ENCODE results near the gene ZC3H7A. TPM values are rescaled to one million over a fixed set of nuclear protein-coding genes. Genes with fewer than 3 reads are reported as not detected.

ZC3H7A gene
- total RNA-seq, 4 donors from 2014 or later, result 16.6 to 34.1 (median 30.2) TPM

GRCh38 chr16:11795887-11796226, 1.2 kb downstream of the ZC3H7A start:
- TF ChIP-seq CTCF (IDR thresholded peaks at IDR 0.05) (no peak), POLR2A (IDR thresholded peaks at IDR 0.05) (no peak)
- intact Hi-C loops (cut with DNase I), result loop anchor here (5.0 kb wide), 1 partner anchor 54 kb away; the partner anchor contains the start of gene TXNDC11
- WGBS, 2 donors, result 49 to 58% methylated on average over 8 of the region's 8 CpGs

GRCh38 chr16:11794996-11795886, 1.8 kb downstream of the ZC3H7A start:
- intact Hi-C loops (cut with DNase I), result loop anchor here (5.0 kb wide), 1 partner anchor 53 kb away; the partner anchor contains the start of gene TXNDC11
- no peak for DNase-seq
- 78 to 85% methylated on average over 15 to 20 of the region's 20 CpGs for WGBS, 2 donors
- peaks cover 0 to 4% (median 0%) of the 10 kb centered on the region in 3 donors for H3K36me3 ChIP-seq
- peak overlapping the region in 3 of 4 donors; percentile 77 to 88 (median 83) for H3K4me3 ChIP-seq
- H3K27ac ChIP-seq, result peak overlapping the region in 3 of 4 donors; percentile 92 to 99 (median 94)
- TF ChIP-seq POLR2A (IDR thresholded peaks at IDR 0.05) (no peak), CTCF (IDR thresholded peaks at IDR 0.05) (no peak)
- H3K27me3 ChIP-seq, result no peaks in the 10 kb centered on the region
- peaks cover 43 to 89% (median 66%) of the 10 kb centered on the region in 3 donors for H3K4me1 ChIP-seq
- H3K9me3 ChIP-seq, result no peaks in the 10 kb centered on the region

More at GRCh38 chr16:11795887-11796226, 1.2 kb downstream of the ZC3H7A start:
- Histone ChIP-seq H3K9me3 (no peaks in the 10 kb centered on the region), H3K27me3 (no peaks in the 10 kb centered on the region), H3K36me3 (no peaks in the 10 kb centered on the region), H3K4me3 (peak overlapping the region; percentile 53 to 88 (median 80)), H3K4me1 (peaks cover 43 to 90% (median 66%) of the 10 kb centered on the region in 3 donors), H3K27ac (peak overlapping the region; percentile 92 to 99 (median 94))
- DNase-seq, result no peak

GRCh38 chr16:11794447-11794846, 2.6 kb downstream of the ZC3H7A start:
- Histone ChIP-seq H3K36me3 (peaks cover 0 to 9% (median 0%) of the 10 kb centered on the region in 3 donors), H3K4me1 (peaks cover 43 to 81% (median 60%) of the 10 kb centered on the region in 3 donors)

GRCh38 chr16:11793840-11794239, 3.2 kb downstream of the ZC3H7A start:
- no peak for TF ChIP-seq CTCF (IDR thresholded peaks at IDR 0.05)
- no peak for TF ChIP-seq POLR2A (IDR thresholded peaks at IDR 0.05)
- no peaks in the 10 kb centered on the region for H3K27me3 ChIP-seq
- peaks cover 0 to 14% (median 0%) of the 10 kb centered on the region in 3 donors for H3K36me3 ChIP-seq
- H3K9me3 ChIP-seq, result no peaks in the 10 kb centered on the region
- H3K4me3 ChIP-seq, result no peak overlapping the region
- intact Hi-C loops (cut with DNase I), result no loop called here
- H3K4me1 ChIP-seq, result peaks cover 38 to 75% (median 57%) of the 10 kb centered on the region in 3 donors
- H3K27ac ChIP-seq, result peak overlapping the region in 3 of 4 donors; percentile 25 to 94 (median 63)
- DNase-seq, result no peak
- whole genome bisulfite sequencing, 2 donors, result 58 to 81% methylated on average over 7 of the region's 7 CpGs

More at GRCh38 chr16:11794447-11794846, 2.6 kb downstream of the ZC3H7A start:
- DNase-seq, result no peak
- intact Hi-C loops (cut with DNase I), result no loop called here
- peak overlapping the region in 2 of 4 donors; percentile 92 to 94 for H3K27ac ChIP-seq
- 15 to 20% methylated on average over 2 of the region's 2 CpGs for WGBS, 2 donors
- no peaks in the 10 kb centered on the region for H3K27me3 ChIP-seq
- TF ChIP-seq POLR2A (IDR thresholded peaks at IDR 0.05) (no peak), CTCF (IDR thresholded peaks at IDR 0.05) (no peak)
- no peaks in the 10 kb centered on the region for H3K9me3 ChIP-seq
- H3K4me3 ChIP-seq, result no peak overlapping the region

Data from esophagus squamous epithelium (tissue), 5 donors.